ENCODE results near the gene RMC1. TPM values are rescaled to one million over a fixed set of nuclear protein-coding genes. Genes with fewer than 3 reads are reported as not detected.

RMC1 gene
- total RNA-seq, 1 experiment from 2014 or later, result 39.8 TPM

- Histone ChIP-seq H3K36me3 (ENCODE audit: insufficient read depth, low read length, poor library complexity, severe bottlenecking) (no peaks in the 10 kb centered on the region), H3K4me1 (ENCODE audit: insufficient read depth, low read length, poor library complexity, severe bottlenecking) (peaks cover 10% of the 10 kb centered on the region), H3K4me3 (ENCODE audit: low read depth, low read length, poor library complexity, severe bottlenecking) (no peak overlapping the region), H3K9me3 (ENCODE audit: low read depth, low read length, poor library complexity, severe bottlenecking) (no peaks in the 10 kb centered on the region), H3K27me3 (replicated peaks; ENCODE audit: insufficient read depth, low read depth, low read length, poor library complexity) (no peaks in the 10 kb centered on the region), H3K27ac (ENCODE audit: low read depth, low read length, poor library complexity, severe bottlenecking) (no peak overlapping the region)
- POLR2A ChIA-PET (ENCODE audit: low non-redundant PET), result no interaction called here
- BruUV-seq (replicated peaks), result no TSS peak
- intact Hi-C loops (cut with micrococcal nuclease; ENCODE audit: unreplicated experiment), result loop anchor here (10.0 kb wide), 2 partner anchors 633 to 677 kb away; partner anchors contain the start of gene CABYR
- CTCF ChIA-PET, result no interaction called here
- no peak for TF ChIP-seq CTCF (conservative IDR thresholded peaks at IDR 0.05; ENCODE audit: low read depth, low read length)
- no peak for TF ChIP-seq EZH2 (IDR thresholded peaks at IDR 0.05; ENCODE audit: borderline replicate concordance, low read depth, low read length, poor library complexity, severe bottlenecking)
- DNase-seq (ENCODE audit: low spot score), result no peak
Observed at GRCh38 chr18:23501626-23502025, 1.7 kb upstream of the RMC1 start.

GRCh38 chr18:23502516-23503037 lies 734 bp upstream of the RMC1 start:
- Histone ChIP-seq H3K27ac (ENCODE audit: low read depth, low read length, poor library complexity, severe bottlenecking) (peak overlapping the region; percentile 87), H3K4me1 (ENCODE audit: insufficient read depth, low read length, poor library complexity, severe bottlenecking) (peaks cover 10% of the 10 kb centered on the region), H3K9me3 (ENCODE audit: low read depth, low read length, poor library complexity, severe bottlenecking) (no peaks in the 10 kb centered on the region), H3K27me3 (replicated peaks; ENCODE audit: insufficient read depth, low read depth, low read length, poor library complexity) (no peaks in the 10 kb centered on the region), H3K4me3 (ENCODE audit: low read depth, low read length, poor library complexity, severe bottlenecking) (peak overlapping the region; percentile 76), H3K36me3 (ENCODE audit: insufficient read depth, low read length, poor library complexity, severe bottlenecking) (no peaks in the 10 kb centered on the region)
- intact Hi-C loops (cut with micrococcal nuclease; ENCODE audit: unreplicated experiment), result loop anchor here (10.0 kb wide), 2 partner anchors 632 to 678 kb away; partner anchors contain the start of gene CABYR
- BruUV-seq (replicated peaks), result TSS peak; percentile 76
- ChIA-PET POLR2A (ENCODE audit: low non-redundant PET) (no interaction called here), CTCF (interaction anchor here (1.0 kb wide), 1 partner anchor 471 kb away, joined by 3 read pairs; no protein-coding TSS in a partner anchor)
- no peak for DNase-seq (ENCODE audit: low spot score)
- TF ChIP-seq CTCF (conservative IDR thresholded peaks at IDR 0.05; ENCODE audit: low read depth, low read length) (no peak), EZH2 (IDR thresholded peaks at IDR 0.05; ENCODE audit: borderline replicate concordance, low read depth, low read length, poor library complexity, severe bottlenecking) (no peak)

GRCh38 chr18:23503963-23504344 lies 643 bp downstream of the RMC1 start:
- POLR2A ChIA-PET (ENCODE audit: low non-redundant PET), result no interaction called here
- Histone ChIP-seq H3K36me3 (ENCODE audit: insufficient read depth, low read length, poor library complexity, severe bottlenecking) (no peaks in the 10 kb centered on the region), H3K27ac (ENCODE audit: low read depth, low read length, poor library complexity, severe bottlenecking) (peak overlapping the region; percentile 87), H3K9me3 (ENCODE audit: low read depth, low read length, poor library complexity, severe bottlenecking) (no peaks in the 10 kb centered on the region), H3K4me3 (ENCODE audit: low read depth, low read length, poor library complexity, severe bottlenecking) (peak overlapping the region; percentile 76), H3K4me1 (ENCODE audit: insufficient read depth, low read length, poor library complexity, severe bottlenecking) (peaks cover 10% of the 10 kb centered on the region), H3K27me3 (replicated peaks; ENCODE audit: insufficient read depth, low read depth, low read length, poor library complexity) (no peaks in the 10 kb centered on the region)
- intact Hi-C loops (cut with micrococcal nuclease; ENCODE audit: unreplicated experiment), result loop anchor here (10.0 kb wide), 2 partner anchors 631 to 679 kb away; partner anchors contain the start of gene CABYR
- BruUV-seq (replicated peaks), result no TSS peak
- DNase-seq (ENCODE audit: low spot score), result peak; percentile 22
- no peak for TF ChIP-seq EZH2 (IDR thresholded peaks at IDR 0.05; ENCODE audit: borderline replicate concordance, low read depth, low read length, poor library complexity, severe bottlenecking)
- TF ChIP-seq CTCF (conservative IDR thresholded peaks at IDR 0.05; ENCODE audit: low read depth, low read length), result no peak
- CTCF ChIA-PET, result no interaction called here
